Neural crest cell (in vitro differentiated cells): ENCODE measurements around the gene PPIG. TPM values are rescaled to one million over a fixed set of nuclear protein-coding genes. Genes with fewer than 3 reads are reported as not detected.
"Not testable (repeated sequence)": the region's sequence is repeated elsewhere in the genome, so short reads cannot be mapped to it uniquely, and the experiment has no call there.

Experiments used
- DNase-seq: peaks from one replicate; pipeline ENCODE4 v3.0.0; 2021; ENCODE audit warnings: low read depth, mixed read lengths, low spot score
- H3K27ac Mint-ChIP-seq: one replicate; pipeline ENCODE4 v1.8.0; 2021; ENCODE audit warnings: mild to moderate bottlenecking, mixed read lengths; ENCODE audit not compliant: unreplicated experiment
- H3K27me3 Mint-ChIP-seq: 2 replicates; pipeline ENCODE4 v1.8.0; 2021; ENCODE audit warnings: low read depth, mild to moderate bottlenecking, mixed read lengths
- H3K36me3 Mint-ChIP-seq: 2 replicates; pipeline ENCODE4 v1.8.0; 2021; ENCODE audit warnings: low read depth, mild to moderate bottlenecking, mixed read lengths
- H3K4me1 Mint-ChIP-seq: 2 replicates; pipeline ENCODE4 v1.8.0; 2021; ENCODE audit warnings: mixed read lengths
- H3K4me3 Mint-ChIP-seq: one replicate; pipeline ENCODE4 v1.8.0; 2021; ENCODE audit warnings: mild to moderate bottlenecking, mixed read lengths
- H3K9me3 Mint-ChIP-seq: 2 replicates; pipeline ENCODE4 v1.8.0; 2021; ENCODE audit warnings: mixed read lengths
- total RNA-seq: library from RNA; stranded (reverse); gene quantifications from 2 replicates; pipeline ENCODE4 v1.2.1, GENCODE V29; 2021
- TF ChIP-seq, protein P1 (sequence below): fragments of 200-600 bp; sonication (generic); conservative IDR thresholded peaks from 2 replicates; pipeline ENCODE4 v1.5.0; 2021; ENCODE audit warnings: antibody characterized with exemption, mild to moderate bottlenecking

PPIG gene
- total RNA-seq, 1 donor from 2014 or later = 70.0 TPM

- DNase-seq = no peak
- no peaks in the 10 kb centered on the region for H3K4me1 Mint-ChIP-seq
- H3K27me3 Mint-ChIP-seq = no peaks in the 10 kb centered on the region
- TF ChIP-seq, protein P1, sequence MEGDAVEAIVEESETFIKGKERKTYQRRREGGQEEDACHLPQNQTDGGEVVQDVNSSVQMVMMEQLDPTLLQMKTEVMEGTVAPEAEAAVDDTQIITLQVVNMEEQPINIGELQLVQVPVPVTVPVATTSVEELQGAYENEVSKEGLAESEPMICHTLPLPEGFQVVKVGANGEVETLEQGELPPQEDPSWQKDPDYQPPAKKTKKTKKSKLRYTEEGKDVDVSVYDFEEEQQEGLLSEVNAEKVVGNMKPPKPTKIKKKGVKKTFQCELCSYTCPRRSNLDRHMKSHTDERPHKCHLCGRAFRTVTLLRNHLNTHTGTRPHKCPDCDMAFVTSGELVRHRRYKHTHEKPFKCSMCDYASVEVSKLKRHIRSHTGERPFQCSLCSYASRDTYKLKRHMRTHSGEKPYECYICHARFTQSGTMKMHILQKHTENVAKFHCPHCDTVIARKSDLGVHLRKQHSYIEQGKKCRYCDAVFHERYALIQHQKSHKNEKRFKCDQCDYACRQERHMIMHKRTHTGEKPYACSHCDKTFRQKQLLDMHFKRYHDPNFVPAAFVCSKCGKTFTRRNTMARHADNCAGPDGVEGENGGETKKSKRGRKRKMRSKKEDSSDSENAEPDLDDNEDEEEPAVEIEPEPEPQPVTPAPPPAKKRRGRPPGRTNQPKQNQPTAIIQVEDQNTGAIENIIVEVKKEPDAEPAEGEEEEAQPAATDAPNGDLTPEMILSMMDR = no peak
- no peaks in the 10 kb centered on the region for H3K9me3 Mint-ChIP-seq
- H3K36me3 Mint-ChIP-seq = peaks cover 41% of the 10 kb centered on the region
- H3K27ac Mint-ChIP-seq = no peak overlapping the region
- H3K4me3 Mint-ChIP-seq = no peak overlapping the region
Observed at GRCh38 chr2:169609264-169609663, 25.1 kb downstream of the PPIG start.

- Mint-ChIP-seq H3K36me3 (peaks cover 71% of the 10 kb centered on the region), H3K27me3 (no peaks in the 10 kb centered on the region), H3K4me3 (no peak overlapping the region), H3K9me3 (peaks cover 20% of the 10 kb centered on the region), H3K27ac (no peak overlapping the region), H3K4me1 (no peaks in the 10 kb centered on the region)
- no peak for DNase-seq
- TF ChIP-seq, protein P1 = no peak
Observed at GRCh38 chr2:169613876-169614275, 29.7 kb downstream of the PPIG start.

GRCh38 chr2:169615982-169616381 lies 31.8 kb downstream of the PPIG start:
- H3K4me1 Mint-ChIP-seq, H3K27ac Mint-ChIP-seq, DNase-seq, H3K4me3 Mint-ChIP-seq, H3K27me3 Mint-ChIP-seq: not testable (repeated sequence)
- Mint-ChIP-seq H3K36me3 (peaks cover 69% of the 10 kb centered on the region), H3K9me3 (peaks cover 20% of the 10 kb centered on the region)

- TF ChIP-seq, protein P1 = no peak
- Mint-ChIP-seq H3K36me3 (peaks cover 57% of the 10 kb centered on the region), H3K27me3 (no peaks in the 10 kb centered on the region), H3K9me3 (peaks cover 20% of the 10 kb centered on the region), H3K4me3 (no peak overlapping the region), H3K27ac (no peak overlapping the region), H3K4me1 (peaks cover 13% of the 10 kb centered on the region)
- no peak for DNase-seq
Observed at GRCh38 chr2:169619946-169620345, 35.8 kb downstream of the PPIG start.

DNA sequence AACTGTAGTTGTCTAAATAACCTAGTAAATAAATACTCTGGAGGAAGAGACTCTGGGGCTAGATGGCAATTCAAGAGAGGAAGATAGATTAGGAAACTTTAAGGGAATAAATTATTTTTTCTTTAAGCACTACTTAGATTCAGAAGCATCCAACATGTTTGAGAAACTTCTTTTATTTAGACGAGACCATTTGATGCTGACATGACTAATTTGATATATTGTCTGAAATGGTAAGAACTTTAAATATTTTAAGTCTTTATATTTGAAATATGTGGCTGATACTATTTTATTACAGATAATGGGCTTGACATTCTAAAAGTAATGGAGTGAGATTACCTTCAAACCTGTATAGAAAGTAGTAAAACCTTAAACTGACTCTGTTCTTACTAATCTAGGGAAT lies 36.4 kb downstream of the PPIG start:
- no peak for DNase-seq
- H3K9me3 Mint-ChIP-seq = peaks cover 17% of the 10 kb centered on the region

GRCh38 chr2:169623235-169623634 lies 39.1 kb downstream of the PPIG start:
- Mint-ChIP-seq H3K27me3 (no peaks in the 10 kb centered on the region), H3K36me3 (peaks cover 27% of the 10 kb centered on the region), H3K4me1 (peaks cover 13% of the 10 kb centered on the region), H3K27ac (peak overlapping the region; percentile 0), H3K9me3 (peaks cover 6% of the 10 kb centered on the region), H3K4me3 (no peak overlapping the region)
- TF ChIP-seq, protein P1 = no peak
- DNase-seq = no peak

More for the DNA sequence above, 36.4 kb downstream of the PPIG start:
- no peaks in the 10 kb centered on the region for H3K27me3 Mint-ChIP-seq
- TF ChIP-seq, protein P1 = no peak
- H3K36me3 Mint-ChIP-seq = peaks cover 52% of the 10 kb centered on the region
- H3K4me3 Mint-ChIP-seq = no peak overlapping the region
- H3K27ac Mint-ChIP-seq = no peak overlapping the region
- H3K4me1 Mint-ChIP-seq = peaks cover 13% of the 10 kb centered on the region
